GM18861 (cell line): ENCODE data around the gene CDC27.
"Not testable (repeated sequence)": the region's sequence is repeated elsewhere in the genome, so short reads cannot be mapped to it uniquely, and the experiment has no call there.

Experiments used
- ATAC-seq: cut with Tn5 transposase; IDR thresholded peaks from one replicate; pipeline ENCODE4 v1.9.1; 2021; ENCODE audit not compliant: unreplicated experiment

The CDC27 gene

DNA sequence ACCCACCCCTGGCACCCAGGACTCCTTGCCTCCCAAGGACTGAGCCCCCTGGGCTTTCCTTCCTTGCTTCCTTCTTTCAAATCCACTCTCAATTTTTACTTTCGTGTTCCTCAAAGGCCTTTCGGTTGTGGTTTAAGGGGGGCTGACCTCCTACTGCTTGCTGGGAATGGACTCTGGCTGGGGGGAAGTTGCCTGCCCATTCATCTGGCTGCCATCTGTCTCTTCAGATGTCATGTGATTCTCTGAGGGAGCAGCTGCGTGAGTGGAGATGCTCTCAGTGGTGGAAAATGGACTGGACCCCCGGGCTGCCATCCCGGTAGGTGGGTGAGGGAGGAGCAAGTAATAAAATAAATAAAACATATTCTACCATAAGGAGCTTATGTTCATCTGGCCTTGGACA, 116.2 kb downstream of the CDC27 start:
- ATAC-seq = no peak

DNA sequence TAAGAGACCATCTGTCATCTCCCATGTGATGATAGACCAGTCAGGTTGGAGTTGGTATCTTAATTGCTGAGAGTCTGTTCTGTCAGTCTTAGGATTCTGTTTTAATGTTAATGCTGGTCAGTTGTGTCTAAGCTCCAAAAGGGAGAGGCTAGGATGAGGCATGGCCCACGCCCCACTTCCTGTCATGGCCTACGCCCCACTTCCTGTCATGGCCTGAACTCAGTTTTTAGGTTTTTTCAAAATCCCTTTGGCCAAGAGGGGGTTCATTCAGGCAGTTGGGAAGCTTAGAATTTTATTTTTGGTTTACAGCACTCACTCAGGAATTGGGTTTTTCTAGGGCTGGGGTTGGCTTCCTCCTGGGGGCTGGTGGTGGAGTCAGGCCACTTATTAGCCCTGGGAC, 117.9 kb downstream of the CDC27 start:
- ATAC-seq = not testable (repeated sequence)

DNA sequence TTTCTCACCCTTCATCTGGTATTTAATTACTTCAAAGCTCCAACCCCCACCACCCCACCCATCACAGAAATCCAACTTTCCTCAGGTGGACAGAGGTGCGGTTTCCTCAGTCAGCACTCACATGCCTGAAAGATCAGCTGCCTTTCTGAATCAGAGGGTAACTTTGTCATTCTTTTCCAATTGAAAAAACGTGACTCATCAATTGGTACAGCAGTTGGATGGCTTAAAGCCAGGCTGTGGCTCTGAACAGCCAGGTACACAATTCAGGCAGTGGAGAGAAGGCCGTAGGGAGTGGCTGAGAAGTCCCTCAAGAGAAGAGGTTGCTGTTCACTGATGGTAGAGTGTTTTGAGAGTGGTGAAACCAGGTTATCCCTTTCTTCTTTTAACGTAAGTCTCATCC, 118.8 kb downstream of the CDC27 start:
- ATAC-seq = not testable (repeated sequence)
